ENCODE measurements around the gene EBPL. TPM values are rescaled to one million over a fixed set of nuclear protein-coding genes. Genes with fewer than 3 reads are reported as not detected.

The EBPL gene
- polyA plus RNA-seq, 3 donors: 10.2 to 29.4 (median 27.3) TPM

DNA sequence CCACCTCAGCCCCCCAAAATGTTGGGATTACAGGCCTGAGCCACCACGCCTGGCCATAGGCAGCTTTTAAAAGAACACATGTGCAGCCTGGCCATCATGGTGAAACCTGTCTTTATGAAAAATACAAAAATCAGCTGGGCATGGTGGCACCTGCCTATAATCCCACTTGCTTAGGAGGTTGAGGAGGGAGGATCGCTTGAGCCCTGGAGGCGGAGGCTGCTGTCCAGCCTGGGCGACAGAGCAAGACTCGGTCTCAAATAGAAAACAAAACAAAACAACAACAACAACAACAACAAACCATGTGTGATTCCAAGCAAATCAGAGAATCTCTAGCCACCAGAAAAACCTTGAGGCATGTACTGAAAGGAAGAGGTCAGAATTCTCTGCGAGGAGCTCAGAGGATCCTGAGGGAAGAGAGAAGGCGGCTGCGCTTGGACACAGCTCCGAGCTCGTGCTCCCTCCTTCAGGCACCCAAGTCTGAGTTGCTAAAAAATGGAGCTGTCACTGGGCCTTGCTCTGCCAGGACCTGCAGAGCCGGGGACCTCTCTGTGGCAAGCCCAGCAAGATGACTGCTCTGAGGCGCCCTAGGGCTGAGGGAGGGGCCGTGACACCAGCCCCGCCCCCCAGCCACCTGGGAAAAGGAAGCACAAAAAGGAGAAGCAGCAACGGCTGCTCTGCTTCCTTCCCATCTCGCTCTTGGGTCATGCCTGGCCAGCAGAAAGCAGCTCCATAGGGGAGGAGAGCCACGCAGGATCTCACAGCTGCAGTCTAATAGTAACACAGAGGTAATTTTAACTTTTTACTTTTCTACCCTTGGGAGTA lies 63.2 kb downstream of the EBPL start, which contains the start of gene ARL11:
ARL11 (plus strand) TSS at position 677 of the 822 bp plus-strand sequence. CDS start 1,941 bp downstream, outside the sequence.
- H4K20me1 ChIP-seq (ENCODE audit: insufficient read depth, low read length): peaks cover 26% of the 10 kb centered on the region
- H3K4me1 ChIP-seq (ENCODE audit: control insufficient read depth in 1 of 2, insufficient read depth in 2 of 2, low read length in 2 of 2): peaks cover 51 to 72% of the 10 kb centered on the region in 2 donors
- H3K9me3 ChIP-seq (replicated peaks in 1 of 2; ENCODE audit: control insufficient read depth in 1 of 2, insufficient read depth in 1 of 2, low read length in 2 of 2): no peaks in the 10 kb centered on the region
- Mint-ChIP-seq H3K9me3 (no peaks in the 10 kb centered on the region), H3K36me3 (peaks cover 19 to 22% of the 10 kb centered on the region in 2 donors), H3K4me1 (peaks cover 59% of the 10 kb centered on the region), H3K27ac (peak within 1 kb of the TSS; percentile 92 to 97 (median 94)), H3K27me3 (ENCODE audit: low read depth in 3 of 3) (peaks cover 0 to 1% (median 1%) of the 10 kb centered on the region in 3 donors), H3K4me3 (peak within 1 kb of the TSS; percentile 92 to 97)
- 17% methylated on average over 11 of the region's 17 CpGs for WGBS (ENCODE audit: insufficient coverage)
- TF ChIP-seq, protein P1, sequence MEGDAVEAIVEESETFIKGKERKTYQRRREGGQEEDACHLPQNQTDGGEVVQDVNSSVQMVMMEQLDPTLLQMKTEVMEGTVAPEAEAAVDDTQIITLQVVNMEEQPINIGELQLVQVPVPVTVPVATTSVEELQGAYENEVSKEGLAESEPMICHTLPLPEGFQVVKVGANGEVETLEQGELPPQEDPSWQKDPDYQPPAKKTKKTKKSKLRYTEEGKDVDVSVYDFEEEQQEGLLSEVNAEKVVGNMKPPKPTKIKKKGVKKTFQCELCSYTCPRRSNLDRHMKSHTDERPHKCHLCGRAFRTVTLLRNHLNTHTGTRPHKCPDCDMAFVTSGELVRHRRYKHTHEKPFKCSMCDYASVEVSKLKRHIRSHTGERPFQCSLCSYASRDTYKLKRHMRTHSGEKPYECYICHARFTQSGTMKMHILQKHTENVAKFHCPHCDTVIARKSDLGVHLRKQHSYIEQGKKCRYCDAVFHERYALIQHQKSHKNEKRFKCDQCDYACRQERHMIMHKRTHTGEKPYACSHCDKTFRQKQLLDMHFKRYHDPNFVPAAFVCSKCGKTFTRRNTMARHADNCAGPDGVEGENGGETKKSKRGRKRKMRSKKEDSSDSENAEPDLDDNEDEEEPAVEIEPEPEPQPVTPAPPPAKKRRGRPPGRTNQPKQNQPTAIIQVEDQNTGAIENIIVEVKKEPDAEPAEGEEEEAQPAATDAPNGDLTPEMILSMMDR (IDR thresholded peaks at IDR 0.05): no peak
- peaks cover 5 to 15% of the 10 kb centered on the region in 2 donors for H3K36me3 ChIP-seq (replicated peaks in 1 of 2; ENCODE audit: control insufficient read depth in 1 of 2, insufficient read depth in 2 of 2, low read length in 2 of 2)
- peak within 1 kb of the TSS; percentile 93 for H3K4me2 ChIP-seq (replicated peaks; ENCODE audit: extremely low read depth, low read length, poor library complexity, severe bottlenecking)
- peak within 1 kb of the TSS; percentile 68 to 97 (median 96) for H3K4me3 ChIP-seq (replicated peaks in 1 of 3; ENCODE audit: low read depth in 2 of 3, low read length in 3 of 3)
- intact Hi-C loops (cut with micrococcal nuclease): loop anchor here in 1 of 2 donors (2.0 kb wide), 1 partner anchor 15 kb away; no protein-coding TSS in a partner anchor
- H3K79me2 ChIP-seq (ENCODE audit: insufficient read depth, low read length): peaks cover 53% of the 10 kb centered on the region
- peak within 1 kb of the TSS; percentile 58 to 93 for H3K27ac ChIP-seq (ENCODE audit: low read depth in 1 of 2, low read length in 2 of 2)
- peak; percentile 87 to 91 (median 88) for DNase-seq
- H3K9ac ChIP-seq (ENCODE audit: insufficient read depth, low read length, poor library complexity, severe bottlenecking): peak within 1 kb of the TSS; percentile 66
- H3K27me3 ChIP-seq (ENCODE audit: control insufficient read depth in 2 of 2, insufficient read depth in 2 of 2, low read length in 2 of 2): no peaks in the 10 kb centered on the region
- peak within 1 kb of the TSS; percentile 76 for H2AFZ ChIP-seq (ENCODE audit: insufficient read depth, low read depth, low read length, poor library complexity, severe bottlenecking)

GRCh38 chr13:49625392-49626079 lies 65.8 kb downstream of the EBPL start:
- peaks cover 36% of the 10 kb centered on the region for H3K4me1 Mint-ChIP-seq
- no peak for DNase-seq
- intact Hi-C loops (cut with micrococcal nuclease): no loop called here
- peaks cover 0 to 4% (median 1%) of the 10 kb centered on the region in 3 donors for H3K27me3 Mint-ChIP-seq (ENCODE audit: low read depth in 3 of 3)
- peaks cover under 1 to 5% of the 10 kb centered on the region in 2 donors for H3K36me3 ChIP-seq (replicated peaks in 1 of 2; ENCODE audit: control insufficient read depth in 1 of 2, insufficient read depth in 2 of 2, low read length in 2 of 2)
- peaks cover 30 to 49% of the 10 kb centered on the region in 2 donors for H3K4me1 ChIP-seq (ENCODE audit: control insufficient read depth in 1 of 2, insufficient read depth in 2 of 2, low read length in 2 of 2)
- peak overlapping the region; percentile 10 for H2AFZ ChIP-seq (ENCODE audit: insufficient read depth, low read depth, low read length, poor library complexity, severe bottlenecking)
- H3K27ac Mint-ChIP-seq: peak overlapping the region; percentile 61 to 88 (median 82)
- peaks cover 4 to 5% of the 10 kb centered on the region in 2 donors for H3K36me3 Mint-ChIP-seq
- peak overlapping the region in 1 of 2 donors; percentile 79 for H3K27ac ChIP-seq (ENCODE audit: low read depth in 1 of 2, low read length in 2 of 2)
- H3K4me3 ChIP-seq (replicated peaks in 1 of 3; ENCODE audit: low read depth in 2 of 3, low read length in 3 of 3): no peak overlapping the region
- no peak overlapping the region for H3K4me3 Mint-ChIP-seq
- no peaks in the 10 kb centered on the region for H3K9me3 Mint-ChIP-seq
- peaks cover 28% of the 10 kb centered on the region for H3K79me2 ChIP-seq (ENCODE audit: insufficient read depth, low read length)
- H3K4me2 ChIP-seq (replicated peaks; ENCODE audit: extremely low read depth, low read length, poor library complexity, severe bottlenecking): no peak overlapping the region
- H3K9me3 ChIP-seq (replicated peaks in 1 of 2; ENCODE audit: control insufficient read depth in 1 of 2, insufficient read depth in 1 of 2, low read length in 2 of 2): no peaks in the 10 kb centered on the region
- TF ChIP-seq, protein P1 (IDR thresholded peaks at IDR 0.05): no peak
- H3K27me3 ChIP-seq (ENCODE audit: control insufficient read depth in 2 of 2, insufficient read depth in 2 of 2, low read length in 2 of 2): no peaks in the 10 kb centered on the region
- WGBS (ENCODE audit: insufficient coverage): 85% methylated on average over 12 of the region's 12 CpGs
- H3K9ac ChIP-seq (ENCODE audit: insufficient read depth, low read length, poor library complexity, severe bottlenecking): peak overlapping the region; percentile 12
- H4K20me1 ChIP-seq (ENCODE audit: insufficient read depth, low read length): peaks cover 4% of the 10 kb centered on the region

All from CD14-positive monocyte (primary cell).